ENCODE measurements around the gene TACR1. TPM values are rescaled to one million over a fixed set of nuclear protein-coding genes. Genes with fewer than 3 reads are reported as not detected.
"Not testable (repeated sequence)": the region's sequence is repeated elsewhere in the genome, so short reads cannot be mapped to it uniquely, and the experiment has no call there.

Gene TACR1
- total and polyA plus RNA-seq, 2 of the 8 experiments (the other 6 are each of a cell fraction or from before 2014, with no cell fraction given) = 0.09 to 0.37 TPM

DNA sequence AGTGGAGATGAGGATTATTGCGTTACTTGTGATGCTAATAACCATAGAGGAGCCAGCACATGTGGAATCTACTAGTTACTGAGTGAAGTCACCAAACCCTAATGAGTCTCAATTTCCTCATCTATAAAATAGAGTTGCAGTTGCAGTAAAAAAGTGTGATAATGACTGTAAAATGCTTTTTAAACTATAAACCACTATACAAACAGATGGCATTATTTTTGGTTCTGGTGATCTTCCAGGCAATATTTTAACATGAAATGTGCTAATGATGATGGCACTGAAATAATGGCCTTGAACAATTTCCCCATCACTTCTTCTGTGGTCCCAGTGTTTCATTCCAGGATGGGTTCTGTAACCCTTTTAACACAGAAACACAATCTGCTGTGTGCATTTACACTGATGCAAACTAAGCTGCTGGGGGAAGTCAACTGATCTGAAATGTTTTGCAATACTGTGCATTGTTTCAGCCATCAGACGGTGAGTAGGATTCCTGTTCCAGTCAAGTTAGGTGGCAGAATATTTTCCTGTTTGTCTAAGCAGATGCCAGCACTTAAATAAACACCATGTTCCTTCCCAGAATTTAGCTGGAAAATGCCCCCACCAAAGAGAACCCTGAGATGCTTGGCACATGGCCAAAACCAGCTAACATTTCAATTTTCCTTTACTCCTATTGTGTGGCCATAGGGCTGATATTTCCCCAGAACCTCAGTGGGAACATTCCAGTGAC, 52.6 kb downstream of the TACR1 start (continued):
- TF ChIP-seq SAP30 (IDR thresholded peaks at IDR 0.05; ENCODE audit: insufficient read depth, insufficient replicate concordance, low read length) = no peak
- TF ChIP-seq, protein P1, sequence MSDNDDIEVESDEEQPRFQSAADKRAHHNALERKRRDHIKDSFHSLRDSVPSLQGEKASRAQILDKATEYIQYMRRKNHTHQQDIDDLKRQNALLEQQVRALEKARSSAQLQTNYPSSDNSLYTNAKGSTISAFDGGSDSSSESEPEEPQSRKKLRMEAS (IDR thresholded peaks at IDR 0.05) = no peak

DNA sequence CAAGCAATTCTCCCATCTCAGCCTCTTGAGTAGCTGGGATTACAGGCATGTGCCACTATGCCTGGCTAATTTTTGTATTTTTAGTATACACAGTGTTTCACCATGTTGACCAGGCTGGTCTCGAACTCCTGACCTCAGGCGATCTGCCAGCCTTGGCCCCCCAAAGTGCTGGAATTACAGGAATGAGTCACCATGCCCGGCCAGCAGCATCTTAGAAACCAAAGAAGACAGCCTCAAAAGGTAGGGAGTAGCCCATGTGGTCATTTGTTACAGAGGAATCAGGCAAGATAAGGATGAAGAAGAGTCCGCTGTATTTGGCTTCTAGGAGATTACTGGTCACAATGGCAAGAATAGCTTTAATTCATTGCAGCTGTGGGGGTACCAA, 53.1 kb downstream of the TACR1 start:
- H4K8ac ChIP-seq (ENCODE audit: extremely low read depth, insufficient read depth, low read length); H3K27me3 ChIP-seq (replicated peaks in 1 of 4; ENCODE audit: control insufficient read depth in 3 of 4, extremely low read depth in 1 of 4, insufficient read depth in 3 of 4, low read length in 3 of 4); H2AK5ac ChIP-seq (ENCODE audit: low read depth, low read length); H3K4me1 ChIP-seq (replicated peaks in 1 of 4; ENCODE audit: control insufficient read depth in 3 of 4, insufficient read depth in 4 of 4, low read length in 3 of 4); H2BK12ac ChIP-seq (ENCODE audit: low read depth, low read length); H3K9me3 ChIP-seq (ENCODE audit: insufficient read depth in 2 of 2, low read depth in 1 of 2, low read length in 1 of 2); POLR2A ChIA-PET (ENCODE audit: partially characterized antibody); CTCF ChIA-PET (ENCODE audit: partially characterized antibody); H3K4me3 ChIP-seq (ENCODE audit: extremely low read depth in 1 of 4, insufficient read depth in 2 of 4, low read depth in 3 of 4, low read length in 4 of 4); H2AFZ ChIP-seq (ENCODE audit: low read length); H3K9ac ChIP-seq (replicated peaks in 1 of 4; ENCODE audit: extremely low read depth in 1 of 4, low read depth in 3 of 4, low read length in 3 of 4); H3K56ac ChIP-seq (replicated peaks; ENCODE audit: insufficient read length, low read depth, low read length); H2BK20ac ChIP-seq (ENCODE audit: low read length); DNase-seq (ENCODE audit: low read depth in 1 of 2, low spot score in 2 of 2); H4K20me1 ChIP-seq (replicated peaks in 1 of 2; ENCODE audit: control insufficient read depth in 1 of 2, insufficient read depth in 2 of 2, low read length in 2 of 2); H3K14ac ChIP-seq (ENCODE audit: insufficient read length); H3K4ac ChIP-seq (replicated peaks; ENCODE audit: insufficient read length, low read depth, low read length); H3K18ac ChIP-seq (ENCODE audit: extremely low read depth, low read length); H2BK120ac ChIP-seq (replicated peaks; ENCODE audit: low read depth, low read length); H3K23me2 ChIP-seq (ENCODE audit: low read depth, low read length); H3K27ac ChIP-seq (ENCODE audit: low read depth, low read length); H3K79me2 ChIP-seq (ENCODE audit: control insufficient read depth in 1 of 2, insufficient read depth in 2 of 2, low read length in 2 of 2); H2BK5ac ChIP-seq (ENCODE audit: low read depth, low read length); H2BK15ac ChIP-seq (ENCODE audit: low read length); FAIRE-seq; H3K79me1 ChIP-seq (ENCODE audit: low read depth, low read length); H4K5ac ChIP-seq (ENCODE audit: insufficient read length, low read depth, low read length); H3K23ac ChIP-seq (ENCODE audit: insufficient read length); H4K91ac ChIP-seq (replicated peaks; ENCODE audit: insufficient read length, low read length); H3K4me2 ChIP-seq (ENCODE audit: insufficient read depth in 1 of 2, low read depth in 2 of 2, low read length in 2 of 2); H3K36me3 ChIP-seq (ENCODE audit: control insufficient read depth in 2 of 4, insufficient read depth in 4 of 4, low read length in 3 of 4): not testable (repeated sequence)
- WGBS, 2 experiments (ENCODE audit: extremely low coverage in 1 of 2, insufficient coverage in 1 of 2, insufficient read length in 1 of 2, insufficient replicate concordance in 2 of 2, low coverage in 1 of 2, low lambda C conversion rate in 2 of 2, missing lambda C conversion rate in 1 of 2) = 91% methylated on average over 4 of the region's 4 CpGs; no CpG with 5 or more reads in 1 of the 2 experiments

Data from H1 (cell line).